Loucy (cell line): Measurements from ENCODE around the gene ING2.

Experiments
- CTCF ChIP-seq: fragments of 200-600 bp; sonication (generic); conservative IDR thresholded peaks from 2 replicates; pipeline ENCODE4 v1.5.1; 2014; ENCODE audit warnings: mild to moderate bottlenecking, antibody characterized with exemption, low read length
- EZH2phosphoT487 ChIP-seq: fragments of 200-600 bp; IDR thresholded peaks from 2 replicates; pipeline ENCODE4 v1.6.1; 2018; ENCODE audit warnings: antibody characterized with exemption, mild to moderate bottlenecking, moderate library complexity, borderline replicate concordance

GRCh38 chr4:183508697-183509335 lies 4.0 kb downstream of the ING2 start:
- TF ChIP-seq CTCF = no peak
- no peak for TF ChIP-seq EZH2phosphoT487
